Glomerular endothelial cell (primary cell): ENCODE measurements around the gene HDLBP. TPM values are rescaled to one million over a fixed set of nuclear protein-coding genes. Genes with fewer than 3 reads are reported as not detected.

Experiments
- DNase-seq: peaks from one replicate; pipeline ENCODE4 v3.0.0-alpha.2; 2011; ENCODE audit warnings: low read depth, low spot score; ENCODE audit errors: extremely low read depth
- total RNA-seq: library from RNA; depleted of rRNA; stranded (reverse); fragments of >200 nt; gene quantifications from 2 replicates; pipeline ENCODE4 v1.2.3, GENCODE V29; 2015

HDLBP gene
- total RNA-seq, 1 donor from 2014 or later = 627 TPM

GRCh38 chr2:241214766-241215165 lies 100.7 kb downstream of the HDLBP start:
- no peak for DNase-seq

- no peak for DNase-seq
These were observed 101.3 kb downstream of the HDLBP start for GRCh38 chr2:241214209-241214608.

GRCh38 chr2:241213567-241213966 lies 101.9 kb downstream of the HDLBP start:
- no peak for DNase-seq

- no peak for DNase-seq
These were observed 102.4 kb downstream of the HDLBP start for GRCh38 chr2:241213041-241213440.

- DNase-seq = no peak
These were observed 104.2 kb downstream of the HDLBP start for GRCh38 chr2:241211276-241211675.

- no peak for DNase-seq
These were observed 106.2 kb downstream of the HDLBP start for GRCh38 chr2:241209271-241209670.

GRCh38 chr2:241208058-241208457 lies 107.4 kb downstream of the HDLBP start:
- no peak for DNase-seq

- DNase-seq = no peak
These were observed 107.8 kb downstream of the HDLBP start for GRCh38 chr2:241207641-241208040.

- DNase-seq = no peak
These were observed 108.3 kb downstream of the HDLBP start for GRCh38 chr2:241207151-241207550.

GRCh38 chr2:241205086-241205485 lies 110.4 kb downstream of the HDLBP start:
- DNase-seq = no peak

- DNase-seq = no peak
These were observed 111.0 kb downstream of the HDLBP start for GRCh38 chr2:241204490-241204889.

- DNase-seq = no peak
These were observed 111.5 kb downstream of the HDLBP start for GRCh38 chr2:241204010-241204384.

- DNase-seq = no peak
These were observed 112.1 kb downstream of the HDLBP start for GRCh38 chr2:241203218-241204009.

- no peak for DNase-seq
These were observed 112.8 kb downstream of the HDLBP start for GRCh38 chr2:241202681-241203080.

- DNase-seq = no peak
These were observed 113.2 kb downstream of the HDLBP start for GRCh38 chr2:241202268-241202585.

GRCh38 chr2:241201445-241202267 lies 113.8 kb downstream of the HDLBP start:
- no peak for DNase-seq

- no peak for DNase-seq
These were observed 114.6 kb downstream of the HDLBP start for GRCh38 chr2:241200822-241201395.

GRCh38 chr2:241199897-241200821 lies 115.3 kb downstream of the HDLBP start:
- DNase-seq = no peak

- DNase-seq = no peak
These were observed 116.2 kb downstream of the HDLBP start for GRCh38 chr2:241199286-241199685.

GRCh38 chr2:241198381-241199279 lies 116.8 kb downstream of the HDLBP start:
- DNase-seq = no peak
